HG02885 (cell line): ENCODE measurements around the gene PIK3R6.
"Not testable (repeated sequence)": the region's sequence is repeated elsewhere in the genome, so short reads cannot be mapped to it uniquely, and the experiment has no call there.

ENCODE experiments used
- ATAC-seq: cut with Tn5 transposase; IDR thresholded peaks from one replicate; pipeline ENCODE4 v1.9.1; 2021; ENCODE audit warnings: mild to moderate bottlenecking; ENCODE audit not compliant: unreplicated experiment, poor library complexity

Gene PIK3R6

DNA sequence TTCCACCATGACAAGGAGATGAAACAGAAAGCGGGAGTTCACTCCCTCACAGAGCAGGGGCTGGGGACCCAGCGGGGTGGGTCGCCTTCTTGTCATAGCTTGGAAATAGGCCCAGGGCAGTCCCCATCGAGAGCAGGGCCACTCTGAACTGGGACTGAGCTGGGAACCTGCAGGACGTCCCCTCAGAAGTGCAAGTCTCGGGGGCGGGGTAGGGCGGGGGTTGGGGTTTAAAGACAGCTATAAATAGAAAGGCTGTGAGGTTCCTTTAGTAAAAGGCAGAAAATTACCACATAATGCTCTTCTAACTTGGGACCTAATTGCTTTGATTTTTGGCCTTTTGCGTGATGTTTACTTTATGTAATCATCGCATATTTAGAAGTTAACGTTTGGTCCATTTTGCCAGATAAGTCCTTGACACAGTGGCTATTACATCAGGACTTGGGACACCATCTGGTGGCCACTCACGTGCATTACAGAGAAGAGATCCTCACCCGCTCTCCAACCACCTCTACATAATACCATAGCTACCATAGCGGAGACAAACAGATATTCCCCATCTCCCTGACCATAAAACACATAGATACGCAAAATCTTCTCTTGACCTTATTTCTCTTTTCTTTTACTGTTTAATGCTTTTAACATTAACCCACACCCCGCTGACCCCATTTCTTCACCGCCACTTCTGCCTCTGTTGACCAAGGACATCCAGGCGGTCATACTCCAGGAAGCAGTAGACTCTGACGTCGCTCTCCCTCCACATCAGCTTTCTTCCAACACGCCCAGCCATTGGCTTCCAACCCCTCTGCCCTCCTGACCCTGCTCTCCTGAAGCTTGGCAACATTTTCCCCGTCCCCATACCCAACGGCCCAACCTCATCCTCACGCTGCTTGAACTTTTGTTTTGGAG, 27.5 kb upstream of the PIK3R6 start:
- peak; percentile 50 for ATAC-seq

DNA sequence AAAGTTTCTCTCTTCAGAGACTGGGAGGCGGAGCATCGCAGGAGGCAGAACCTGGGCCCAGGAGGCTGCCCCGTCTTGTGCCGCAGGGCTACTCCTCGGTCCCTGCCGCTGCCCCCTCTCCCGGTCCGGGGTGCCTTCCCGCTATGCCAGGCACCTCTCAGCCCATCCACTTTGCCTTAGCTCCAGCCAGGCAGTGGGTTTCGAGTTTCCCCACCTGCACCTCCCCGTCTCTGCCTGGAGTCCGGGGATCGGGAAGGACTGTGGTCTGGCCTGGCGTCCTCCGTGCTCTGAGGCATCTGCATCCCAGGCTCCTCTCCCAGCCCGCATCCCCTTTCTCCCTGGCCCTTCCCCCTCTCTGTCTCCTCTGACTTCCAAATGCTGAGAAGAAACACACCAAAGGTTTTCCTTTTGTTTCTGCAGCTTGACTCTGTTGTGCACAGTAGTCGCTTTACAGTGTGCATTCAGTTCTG, 26.8 kb upstream of the PIK3R6 start:
- ATAC-seq, result no peak

DNA sequence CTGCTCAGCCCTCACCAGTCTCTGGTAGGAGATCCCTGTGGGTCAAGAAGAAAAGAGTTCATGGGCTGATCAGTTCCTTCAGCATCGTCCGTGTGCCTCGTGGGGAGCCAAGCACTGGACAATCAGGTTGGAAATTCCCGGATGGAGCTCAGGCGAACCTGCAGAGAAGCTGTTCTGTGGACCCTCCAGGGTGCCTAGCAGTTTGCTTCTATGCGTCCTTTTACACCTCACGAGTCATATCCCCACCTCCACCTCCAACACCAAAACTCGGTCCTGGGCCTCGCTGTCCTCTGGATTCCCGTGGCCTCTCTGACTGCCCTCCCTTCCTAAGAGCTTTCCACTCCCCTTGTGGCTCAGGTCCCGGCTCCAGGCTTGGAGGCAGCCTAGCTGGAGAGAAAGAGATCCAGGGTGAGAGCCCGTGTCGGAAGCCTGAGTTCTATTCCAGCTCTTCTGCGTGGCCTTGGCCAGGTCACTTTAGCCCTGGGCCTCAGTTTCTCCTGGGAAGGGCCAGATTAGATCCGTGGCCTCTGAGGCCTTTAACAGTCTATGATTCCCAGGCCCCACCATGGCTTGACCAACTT, 26.2 kb upstream of the PIK3R6 start:
- no peak for ATAC-seq

DNA sequence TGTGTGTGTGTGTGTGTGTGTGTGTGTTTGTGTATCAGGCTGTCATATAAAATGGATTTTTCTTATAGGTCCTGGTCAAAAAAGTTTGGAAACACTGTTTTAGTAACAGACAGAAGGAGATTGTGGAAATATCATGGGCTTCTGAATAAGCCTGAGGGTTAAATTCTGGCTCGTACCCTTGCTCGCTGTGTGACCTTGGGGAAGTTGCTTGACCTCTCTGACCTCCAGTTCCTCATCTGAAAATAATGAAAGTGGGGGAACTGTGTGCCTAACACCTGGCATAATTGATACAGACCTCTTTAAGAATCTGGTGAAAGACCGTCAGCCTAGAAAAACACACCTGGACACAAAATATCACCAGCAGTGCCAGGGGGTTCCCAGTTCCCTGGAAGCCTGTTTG, 25.6 kb upstream of the PIK3R6 start:
- no peak for ATAC-seq

DNA sequence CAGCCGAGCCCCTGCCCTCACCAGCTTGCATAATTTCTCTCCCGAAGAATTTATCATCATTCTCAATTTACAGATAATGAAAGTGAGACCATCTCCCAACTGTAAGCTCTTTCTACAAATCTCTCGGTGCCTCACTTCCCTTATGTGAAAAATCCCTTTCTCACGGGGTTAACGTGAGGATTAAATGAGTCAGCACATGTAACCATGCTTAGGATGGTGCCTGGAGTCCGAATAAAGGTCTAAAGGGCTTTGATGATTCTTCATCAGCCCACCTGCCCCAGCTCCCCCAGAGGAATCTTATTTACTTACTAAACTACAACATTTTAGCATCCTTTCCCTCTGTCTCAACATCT, 24.8 kb upstream of the PIK3R6 start:
- peak; percentile 51 for ATAC-seq

DNA sequence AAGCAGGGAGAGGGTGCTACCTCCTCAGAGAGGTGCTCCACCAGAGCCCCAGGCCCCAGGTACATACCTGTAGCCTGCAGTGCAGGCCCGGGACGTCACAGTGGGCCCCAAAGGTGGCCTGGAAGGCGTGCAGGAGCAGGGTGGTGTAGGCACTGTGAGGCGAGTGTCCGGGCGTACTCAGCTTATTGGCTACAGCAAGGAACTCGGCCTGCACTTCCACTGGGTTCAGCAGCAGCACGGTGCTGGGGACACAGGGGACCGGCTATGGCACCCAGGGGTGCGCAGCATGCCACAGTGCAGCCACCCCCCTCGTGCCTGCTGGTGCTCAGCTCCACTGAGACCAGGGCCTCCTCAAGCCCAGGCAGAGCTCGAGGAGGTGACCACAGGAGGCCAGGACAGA, 23.2 kb upstream of the PIK3R6 start:
- ATAC-seq, result no peak

DNA sequence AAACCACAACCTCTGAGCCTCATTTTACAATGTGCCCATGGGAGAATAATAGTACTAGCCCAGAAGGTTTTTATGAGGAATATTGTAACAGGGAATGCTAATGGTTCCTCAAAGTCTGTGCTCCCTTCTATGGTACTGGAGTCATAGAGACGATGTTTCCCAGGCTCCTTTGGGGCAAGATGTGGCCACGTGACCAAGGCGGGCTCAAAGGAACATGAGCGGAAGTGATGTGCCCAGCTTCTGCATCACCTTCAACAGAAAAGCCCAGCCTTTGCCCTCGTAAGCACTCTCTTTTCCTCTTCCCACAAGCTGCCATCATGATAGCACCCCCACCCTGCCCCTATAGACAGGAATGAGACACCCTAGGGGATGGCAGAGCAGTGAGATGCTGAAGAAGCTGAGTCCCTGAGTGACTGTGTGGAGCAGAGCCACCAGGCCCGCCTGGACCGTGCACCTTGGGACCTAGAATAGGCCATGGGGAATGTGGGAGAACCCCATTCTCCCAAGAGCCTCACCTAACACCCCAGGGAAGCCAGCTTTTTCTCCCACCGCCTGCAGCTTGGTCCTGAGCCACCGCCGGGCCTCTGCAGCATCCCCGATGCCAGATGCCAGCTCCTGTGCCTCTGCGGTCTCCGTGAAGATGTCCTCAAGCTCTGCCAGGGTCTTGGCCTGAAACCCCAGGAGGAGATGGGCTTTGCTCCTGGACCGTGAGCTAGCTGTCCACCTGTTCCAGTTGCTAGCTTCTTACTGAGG, 22.2 kb upstream of the PIK3R6 start:
- ATAC-seq, result no peak

DNA sequence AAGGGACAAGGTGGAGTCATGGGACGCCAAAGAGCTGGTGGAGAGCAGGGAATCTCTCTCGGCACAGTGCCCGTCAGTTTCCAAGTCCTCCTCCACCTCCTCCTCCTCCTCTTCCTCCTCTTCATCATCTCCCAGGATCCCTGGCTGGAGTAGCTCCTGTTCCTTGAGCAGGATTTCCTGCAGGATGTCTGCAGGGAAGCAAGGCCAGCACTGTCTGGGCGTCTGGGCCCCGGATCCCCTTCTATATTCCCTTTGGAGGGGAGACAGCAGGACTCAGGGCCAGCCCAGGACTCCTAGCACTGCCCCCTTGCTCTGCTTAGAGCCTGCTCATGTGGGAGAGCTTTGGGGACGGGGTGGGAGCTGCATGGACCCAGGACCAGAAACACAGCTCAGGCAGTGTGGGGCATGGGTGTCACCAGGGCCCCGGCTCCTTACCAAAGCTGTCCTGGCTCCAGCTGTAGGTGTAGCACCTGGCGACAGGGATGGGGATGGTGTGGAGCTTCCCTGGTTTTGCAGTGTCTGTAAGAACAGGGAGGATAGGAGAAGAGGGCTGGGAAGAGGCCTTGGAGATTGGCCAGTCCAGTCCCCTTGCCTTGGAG, 21.3 kb upstream of the PIK3R6 start:
- ATAC-seq, result no peak

DNA sequence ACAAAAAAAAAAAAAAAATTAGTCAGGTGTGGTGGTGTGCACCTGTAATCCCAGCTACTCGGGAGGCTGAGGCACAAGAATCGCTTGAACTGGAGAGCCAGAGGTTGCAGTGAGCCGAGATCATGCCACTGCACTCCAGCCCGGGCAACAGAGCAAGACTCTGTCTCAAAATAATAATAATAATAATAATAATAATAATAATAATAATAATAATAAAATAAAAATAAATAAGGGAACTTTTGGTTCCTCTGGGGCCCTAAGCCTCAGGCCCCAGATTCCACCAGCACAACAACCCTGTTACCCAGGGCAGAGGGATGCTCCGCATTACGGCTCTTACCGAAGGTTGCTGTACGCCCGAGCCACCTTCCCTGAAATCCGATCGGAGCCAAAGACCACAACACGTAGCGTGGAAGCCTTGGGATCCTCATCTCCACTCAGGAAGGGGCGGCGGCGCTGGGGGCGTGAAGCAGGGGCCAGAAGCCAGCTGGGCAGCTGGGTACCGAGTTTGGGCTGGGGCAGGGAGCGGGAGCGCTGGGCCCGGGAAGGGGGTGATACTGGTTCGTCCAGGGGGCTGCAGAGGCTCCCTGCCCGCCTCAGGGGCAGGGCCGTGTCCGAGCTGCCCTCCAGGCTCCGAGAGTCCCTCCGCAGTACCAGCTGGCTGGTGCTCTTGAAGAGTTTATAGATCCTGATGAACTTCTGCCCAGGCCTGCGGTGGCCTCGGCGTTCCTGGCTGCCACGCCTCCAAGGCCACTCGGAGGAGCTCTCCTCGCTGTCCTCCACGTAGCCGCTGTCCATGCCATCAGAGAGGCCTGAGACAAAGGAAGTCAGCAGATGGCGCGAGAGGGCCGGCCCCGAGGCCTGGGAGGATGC, 20.6 kb upstream of the PIK3R6 start:
- ATAC-seq, result no peak

DNA sequence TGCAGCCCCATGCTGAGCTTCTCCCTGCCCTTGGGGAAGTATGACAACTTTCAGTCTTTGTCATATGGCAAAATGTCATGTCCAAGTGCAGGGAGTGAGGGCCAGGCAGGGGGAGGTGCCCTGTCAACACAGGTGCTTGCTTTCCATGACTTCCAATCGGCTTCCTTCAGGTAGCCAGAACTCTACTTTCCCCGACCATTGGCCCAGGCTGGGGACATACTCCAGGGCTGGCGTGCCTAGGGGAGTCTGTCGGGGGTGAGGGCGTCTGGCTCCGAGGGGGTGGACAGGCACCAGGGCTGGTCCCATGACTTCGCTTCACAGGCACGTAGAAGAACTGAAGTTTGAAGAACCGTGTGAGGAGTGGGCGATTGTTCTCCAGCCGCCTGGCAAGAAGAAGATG, 19.8 kb upstream of the PIK3R6 start:
- ATAC-seq, result no peak

DNA sequence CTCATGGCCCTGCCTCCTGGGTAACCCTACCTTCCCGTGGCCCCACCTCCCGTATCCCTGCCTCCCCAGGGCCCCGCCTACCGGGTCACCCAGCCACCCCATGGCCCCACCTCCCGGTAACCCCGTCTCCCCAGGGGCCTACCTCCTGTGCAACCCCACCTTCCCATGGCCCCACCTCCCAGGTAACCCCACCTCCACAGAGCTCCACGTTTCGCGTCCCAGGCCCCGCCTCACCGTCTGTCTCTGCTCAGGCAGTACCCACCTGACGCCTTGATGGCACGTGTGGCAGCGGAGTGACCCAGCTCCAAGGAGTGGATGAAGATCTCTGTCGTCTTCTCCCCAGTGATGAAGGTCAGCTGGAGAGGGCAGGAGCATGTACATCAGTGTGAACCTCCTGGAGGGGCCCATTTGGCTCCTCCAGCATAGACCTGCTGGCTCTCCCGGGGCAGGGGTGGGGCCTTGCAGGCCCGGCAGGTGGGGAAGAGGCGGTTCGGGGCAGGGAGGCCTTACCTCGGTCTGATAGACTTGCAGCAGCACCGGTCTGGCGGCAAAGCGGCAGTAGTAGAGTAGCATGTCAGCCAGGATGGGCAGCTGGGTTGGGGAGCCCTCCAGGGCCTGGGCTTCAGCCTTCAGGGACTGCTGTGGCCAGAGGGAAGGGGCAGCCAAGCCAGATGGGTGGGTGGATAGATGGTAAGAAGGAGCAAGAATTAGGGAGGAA, 18.7 kb upstream of the PIK3R6 start:
- ATAC-seq, result no peak

DNA sequence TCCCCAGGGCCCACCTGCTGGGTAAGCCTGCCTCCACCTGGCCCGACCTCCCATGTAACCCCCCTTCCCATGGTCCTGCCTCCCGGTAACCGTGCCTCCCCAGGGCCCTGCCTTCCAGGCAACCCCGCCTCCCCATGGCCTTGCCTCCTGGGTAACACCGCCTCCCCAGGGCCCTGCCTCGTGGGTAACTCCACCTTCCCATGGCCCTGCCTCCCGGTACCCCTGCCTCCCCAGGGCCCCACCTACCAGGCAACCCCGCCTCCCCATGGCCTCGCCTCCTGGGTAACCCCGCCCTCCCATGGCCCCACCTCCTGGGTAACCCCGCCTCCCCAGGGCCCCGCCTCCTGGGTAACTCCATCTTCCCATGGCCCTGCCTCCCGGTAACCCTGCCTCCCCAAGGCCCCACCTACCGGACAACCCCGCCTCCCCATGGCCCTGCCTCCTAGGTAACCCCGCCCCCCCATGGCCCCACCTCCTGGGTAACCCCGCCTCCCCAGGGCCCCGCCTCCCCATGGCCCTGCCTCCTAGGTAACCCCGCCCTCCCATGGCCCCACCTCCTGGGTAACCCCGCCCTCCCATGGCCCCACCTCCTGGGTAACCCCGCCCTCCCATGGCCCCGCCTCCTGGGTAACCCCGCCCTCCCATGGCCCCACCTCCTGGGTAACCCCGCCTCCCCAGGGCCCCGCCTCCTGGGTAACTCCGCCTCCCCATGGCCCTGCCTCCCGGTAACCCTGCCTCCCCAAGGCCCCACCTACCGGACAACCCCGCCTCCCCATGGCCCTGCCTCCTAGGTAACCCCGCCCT, 17.9 kb upstream of the PIK3R6 start:
- not testable (repeated sequence) for ATAC-seq

DNA sequence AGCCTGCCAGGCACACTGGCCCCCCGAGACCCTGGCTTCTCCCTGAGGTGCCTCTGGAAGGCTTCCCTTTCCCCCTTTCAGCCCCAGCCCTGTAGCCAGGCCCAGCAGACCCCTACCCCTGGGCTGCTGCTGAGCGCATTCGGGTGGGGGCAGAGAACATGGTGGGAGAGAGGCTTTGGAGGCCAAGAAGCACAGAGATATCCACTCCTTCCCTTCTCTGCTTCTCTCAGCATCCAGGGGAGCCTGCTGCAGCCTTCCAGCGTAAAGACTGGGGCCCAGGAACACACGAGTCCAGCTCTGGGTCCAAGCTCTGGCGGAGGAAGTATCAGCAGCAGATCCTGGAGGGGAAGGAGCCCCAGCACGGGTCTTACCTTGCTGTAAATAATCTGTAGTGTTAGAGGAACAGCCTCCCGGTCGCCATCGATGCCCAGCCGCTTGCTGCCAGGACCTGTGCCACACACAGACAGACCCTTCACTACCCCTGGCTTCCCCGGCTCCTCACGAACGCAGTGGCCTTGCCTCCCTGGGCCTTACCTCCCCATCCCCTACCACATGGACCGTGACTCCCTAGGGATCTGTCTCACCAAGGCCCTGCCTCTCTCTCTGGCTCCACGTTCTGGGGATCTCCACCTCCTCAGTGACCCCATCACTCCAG, 17.0 kb upstream of the PIK3R6 start:
- no peak for ATAC-seq

DNA sequence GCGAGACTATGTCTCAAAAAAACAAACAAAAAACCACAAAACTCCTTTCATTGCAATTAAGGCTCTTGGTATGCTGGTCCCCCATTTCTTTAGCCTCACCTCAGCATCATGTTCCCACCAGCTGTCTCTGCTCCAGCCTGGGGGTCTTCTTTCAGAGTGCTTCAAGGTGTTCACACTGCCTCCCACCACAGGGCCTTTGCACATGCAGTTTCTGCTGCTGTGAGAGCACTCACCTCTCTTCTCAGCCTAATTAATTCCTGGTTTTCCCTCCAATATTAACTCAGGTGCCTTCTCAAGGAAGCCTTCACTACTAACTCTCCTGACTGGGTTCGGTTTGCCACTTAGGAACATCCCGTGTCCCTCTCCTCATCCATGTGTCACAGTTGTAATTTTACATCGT, 15.9 kb upstream of the PIK3R6 start:
- no peak for ATAC-seq

DNA sequence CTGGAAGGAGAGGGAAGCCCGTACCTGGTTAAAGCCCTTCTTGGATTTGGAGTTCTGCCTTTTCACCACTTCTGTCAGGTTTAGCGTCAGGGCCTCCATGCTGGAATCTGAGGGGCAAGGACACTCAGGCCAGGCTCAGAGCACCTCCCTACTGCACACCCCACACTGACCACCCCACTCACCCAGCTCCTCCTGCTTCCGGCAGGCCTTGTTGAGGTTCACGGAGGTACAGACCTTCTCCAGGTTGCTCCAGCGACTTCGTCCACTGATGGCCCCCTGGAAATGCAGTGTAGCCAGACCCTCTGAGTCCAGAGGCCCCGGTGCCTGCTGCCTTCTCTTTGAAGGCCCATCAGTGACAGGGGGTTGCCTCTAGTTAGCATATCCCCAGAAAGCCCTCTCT, 14.1 kb upstream of the PIK3R6 start:
- ATAC-seq, result no peak

DNA sequence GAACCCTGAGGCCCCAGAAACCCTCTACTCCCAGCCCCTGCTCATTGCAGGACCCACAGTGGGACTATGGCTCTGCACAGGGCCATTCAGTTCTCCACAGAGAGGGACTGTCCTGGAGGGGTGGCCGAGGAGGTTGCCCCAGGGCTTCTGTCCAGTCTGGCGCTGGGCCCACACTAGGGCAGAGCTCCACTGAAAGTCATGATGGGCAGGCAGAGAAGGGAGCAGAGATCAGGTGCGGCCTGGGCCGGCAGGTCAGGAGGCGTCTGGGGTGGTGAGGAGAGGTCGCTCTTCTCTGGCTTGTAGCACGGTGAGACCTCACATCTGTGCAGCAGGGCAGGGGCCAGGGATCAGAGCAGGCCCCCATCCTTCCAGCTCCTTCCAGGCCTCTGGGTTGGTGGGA, 13.0 kb upstream of the PIK3R6 start:
- ATAC-seq, result no peak

DNA sequence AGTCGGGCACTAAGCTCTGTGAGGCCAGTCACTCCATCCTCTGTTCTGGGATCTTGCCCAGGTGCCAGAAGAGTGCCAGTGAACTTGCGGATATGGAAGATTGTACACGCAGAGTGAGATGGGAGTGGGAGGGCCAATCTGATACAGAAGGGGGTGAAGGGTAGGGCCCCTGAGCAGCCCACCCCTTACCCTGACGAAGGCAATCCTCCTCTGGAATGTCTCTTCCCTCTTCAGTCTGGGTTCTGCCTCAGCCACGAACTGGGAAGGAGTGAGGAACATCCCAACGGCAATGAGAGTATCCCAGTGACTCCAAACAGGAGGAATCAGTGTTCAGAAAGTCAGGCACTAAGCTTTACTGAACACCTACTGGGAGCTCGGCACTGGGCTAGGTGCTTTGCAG, 11.9 kb upstream of the PIK3R6 start:
- no peak for ATAC-seq

DNA sequence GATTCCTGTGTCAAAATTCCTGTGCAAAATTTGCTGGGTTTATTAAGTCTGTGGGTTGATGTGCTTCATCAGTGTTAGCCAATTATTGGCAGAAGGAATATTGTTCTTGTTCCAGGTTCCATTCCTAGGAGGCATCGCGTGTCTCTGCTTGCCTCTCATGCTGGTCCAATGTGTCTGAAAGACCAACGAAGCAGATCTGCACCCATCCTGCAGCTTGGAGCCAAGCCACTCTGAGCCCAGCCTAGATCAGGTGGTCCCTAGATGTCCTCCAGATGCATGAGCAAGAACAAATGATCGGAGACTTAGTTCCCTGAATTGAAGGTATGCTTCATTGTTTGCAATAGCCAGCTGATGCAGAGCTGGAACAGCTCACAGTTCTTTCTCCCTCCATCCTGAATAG, 10.5 kb upstream of the PIK3R6 start:
- no peak for ATAC-seq
